HFF-Myc (cell line): ENCODE results near the gene GALNT2.

ENCODE experiments used
- DNase-seq: peaks from one replicate; pipeline ENCODE4 v3.0.0-alpha.2; 2011; ENCODE audit warnings: low read depth; ENCODE audit errors: extremely low read depth
- H3K4me3 ChIP-seq: replicated peaks from 2 replicates; pipeline ENCODE4 v1.5.1; 2011; ENCODE audit warnings: low read depth, mild to moderate bottlenecking, control low read depth, low read length
- CTCF ChIP-seq: IDR thresholded peaks from 2 replicates; pipeline ENCODE4 v1.5.1; 2012; ENCODE audit warnings: mild to moderate bottlenecking, low read depth, low read length, control low read depth; ENCODE audit errors: missing control alignments

Gene GALNT2

DNA sequence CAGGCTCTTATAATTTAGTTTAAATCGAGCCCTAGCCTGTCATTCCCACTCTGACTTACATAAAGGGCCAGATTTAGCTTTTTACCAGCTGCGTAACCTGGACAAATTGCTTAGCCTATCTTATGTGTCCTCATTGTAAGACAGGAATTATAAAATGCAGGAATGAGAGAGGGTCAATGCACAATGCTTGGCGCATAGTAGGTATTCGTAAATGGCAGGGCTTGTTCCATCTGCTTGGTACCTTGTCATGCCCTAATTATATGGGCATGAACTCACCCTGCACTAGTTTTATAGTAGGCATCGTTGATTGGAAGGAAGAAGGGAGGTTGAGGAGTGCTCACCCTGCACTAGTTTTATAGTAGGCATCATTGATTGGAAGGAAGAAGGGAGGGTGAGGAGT lies 108.8 kb downstream of the GALNT2 start:
- H3K4me3 ChIP-seq, result no peak overlapping the region
- no peak for DNase-seq
- no peak for TF ChIP-seq CTCF

GRCh38 chr1:230176326-230176725 lies 109.3 kb downstream of the GALNT2 start:
- no peak for TF ChIP-seq CTCF
- no peak for DNase-seq
- no peak overlapping the region for H3K4me3 ChIP-seq

DNA sequence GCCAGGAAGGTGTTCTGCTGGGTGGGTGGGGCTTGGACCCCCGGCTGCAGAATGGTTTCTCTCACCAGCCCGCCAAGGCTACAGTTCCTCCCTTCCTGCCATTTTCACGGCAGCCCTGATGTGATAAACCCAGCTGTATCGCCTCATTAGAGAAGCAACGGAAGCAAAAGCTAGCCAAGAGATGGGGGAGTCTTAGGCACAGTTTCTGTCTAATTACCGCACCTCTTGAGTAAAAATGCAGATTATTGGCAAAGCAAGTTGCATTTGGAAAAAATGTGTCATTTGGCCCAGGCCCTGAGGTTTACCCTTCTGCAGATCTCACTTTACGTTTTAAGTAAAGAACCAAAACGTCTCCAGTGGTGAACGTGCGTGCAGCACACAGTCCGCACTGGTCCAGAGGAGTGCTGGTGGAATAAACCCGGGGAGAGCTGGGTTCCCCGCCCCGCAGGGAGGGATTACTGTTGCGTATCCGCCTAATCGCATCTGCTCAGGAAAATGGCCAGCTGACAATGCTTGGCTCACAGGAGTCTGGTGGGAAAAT lies 109.9 kb downstream of the GALNT2 start:
- no peak for TF ChIP-seq CTCF
- DNase-seq, result no peak
- H3K4me3 ChIP-seq, result no peak overlapping the region

DNA sequence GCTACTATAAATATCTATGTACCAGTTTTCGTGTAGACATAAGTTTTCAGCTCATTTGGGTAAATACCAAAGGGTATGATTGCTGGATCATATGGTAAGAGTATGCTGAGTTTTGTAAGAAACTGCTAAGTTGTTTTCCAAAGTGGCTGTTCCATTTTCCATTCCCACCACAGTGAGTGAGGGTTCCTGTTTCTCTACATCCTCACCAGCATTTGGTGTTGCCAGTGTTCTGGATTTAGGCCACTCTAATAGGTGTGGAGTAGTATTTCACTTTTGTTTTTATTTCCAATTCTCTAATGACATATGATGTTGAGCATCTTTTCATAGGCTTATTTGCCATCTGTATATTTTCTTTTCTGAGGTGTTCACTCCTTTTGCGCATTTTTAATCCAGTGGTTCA lies 112.2 kb downstream of the GALNT2 start:
- no peak overlapping the region for H3K4me3 ChIP-seq
- no peak for DNase-seq
- TF ChIP-seq CTCF, result no peak

GRCh38 chr1:230185076-230186001 lies 118.3 kb downstream of the GALNT2 start:
- TF ChIP-seq CTCF, result no peak
- H3K4me3 ChIP-seq, result no peak overlapping the region
- DNase-seq, result no peak

DNA sequence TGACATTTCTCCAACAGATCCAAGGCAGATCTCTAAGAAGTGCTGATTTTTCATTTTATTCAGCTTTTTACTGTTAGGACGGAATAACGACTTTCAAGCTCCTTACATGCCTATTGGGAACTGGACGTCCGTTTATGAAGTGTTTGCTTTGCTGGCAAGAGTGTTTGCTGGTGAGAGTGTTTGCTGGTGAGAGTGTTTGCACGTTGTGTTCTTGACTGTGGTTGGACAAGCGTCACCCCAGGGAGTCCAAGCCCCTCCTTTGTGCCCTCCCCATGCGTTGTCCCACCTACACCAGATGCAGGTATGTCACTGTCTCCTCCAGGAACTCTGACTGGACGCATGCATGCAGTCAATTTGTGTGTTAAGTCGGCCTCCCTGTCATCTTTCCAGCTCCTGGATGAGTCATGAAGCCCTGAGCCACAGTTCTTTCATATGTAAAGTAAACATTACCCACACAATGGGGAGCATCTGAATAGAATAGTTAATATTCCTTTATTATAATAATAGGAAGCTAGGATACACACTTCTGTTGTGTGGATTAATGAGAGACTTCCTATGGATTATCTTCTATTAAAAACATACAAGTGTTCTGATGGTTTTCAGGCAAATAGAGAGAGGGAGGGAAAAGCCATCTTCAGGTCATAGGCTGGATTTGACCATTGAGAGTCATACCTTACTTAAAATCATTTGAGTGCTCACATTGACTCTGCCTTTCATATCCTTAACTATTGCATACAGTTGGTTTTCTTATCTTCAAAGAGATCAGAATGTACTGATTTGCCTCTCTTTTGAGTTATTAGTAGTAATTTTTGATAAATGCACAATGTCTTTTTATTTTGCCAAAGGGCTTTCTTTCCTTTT lies 119.2 kb downstream of the GALNT2 start:
- no peak overlapping the region for H3K4me3 ChIP-seq
- TF ChIP-seq CTCF, result no peak
- DNase-seq, result peak; percentile 85
